ENCODE results near the gene ATP11A. TPM values are rescaled to one million over a fixed set of nuclear protein-coding genes. Genes with fewer than 3 reads are reported as not detected.

The ATP11A gene
- total RNA-seq, 2 donors from 2014 or later, result 15.8 to 19.6 TPM

DNA sequence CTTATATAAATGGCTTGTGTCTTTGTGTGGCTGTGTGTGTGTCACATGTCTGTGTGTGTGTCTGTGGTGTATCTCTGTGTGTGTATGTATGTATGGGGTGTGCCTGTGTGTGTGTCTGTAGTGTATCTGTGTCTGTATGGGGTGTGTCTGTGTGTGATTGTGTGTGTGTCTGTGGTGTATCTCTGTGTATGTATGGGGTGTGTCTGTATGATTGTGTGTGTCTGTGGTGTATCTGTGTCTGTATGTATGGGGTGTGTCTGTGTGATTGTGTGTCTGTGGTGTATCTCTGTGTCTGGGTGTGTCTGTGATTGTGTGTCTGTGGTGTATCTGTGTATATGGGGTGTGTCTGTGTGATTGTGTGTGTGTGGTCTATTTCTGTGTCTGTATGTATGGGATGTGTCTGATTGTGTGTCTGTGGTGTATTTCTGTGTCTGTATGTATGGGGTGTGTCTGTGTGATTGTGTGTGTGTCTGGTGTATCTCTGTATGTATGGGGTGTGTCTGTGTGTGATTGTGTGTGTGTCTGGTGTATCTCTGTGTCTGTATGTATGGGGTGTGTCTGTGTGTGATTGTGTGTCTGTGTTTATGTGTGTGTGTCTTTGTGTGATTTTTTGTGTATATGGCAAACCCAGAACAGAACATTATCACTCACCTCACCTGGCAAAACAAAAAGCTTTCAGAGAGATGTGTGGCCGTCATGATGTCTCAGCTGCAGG is 223.0 kb downstream of the ATP11A start:
- Histone ChIP-seq H3K36me3 (no peaks in the 10 kb centered on the region), H3K9me3 (no peaks in the 10 kb centered on the region), H3K27me3 (no peaks in the 10 kb centered on the region), H3K9ac (ENCODE audit: low read depth in 2 of 2, low read length in 2 of 2) (no peak overlapping the region), H3K4me3 (no peak overlapping the region), H3K27ac (no peak overlapping the region), H3K4me1 (no peaks in the 10 kb centered on the region)
- intact Hi-C loops (cut with DNase I), result no loop called here
- no peak for DNase-seq
- TF ChIP-seq, protein P1, sequence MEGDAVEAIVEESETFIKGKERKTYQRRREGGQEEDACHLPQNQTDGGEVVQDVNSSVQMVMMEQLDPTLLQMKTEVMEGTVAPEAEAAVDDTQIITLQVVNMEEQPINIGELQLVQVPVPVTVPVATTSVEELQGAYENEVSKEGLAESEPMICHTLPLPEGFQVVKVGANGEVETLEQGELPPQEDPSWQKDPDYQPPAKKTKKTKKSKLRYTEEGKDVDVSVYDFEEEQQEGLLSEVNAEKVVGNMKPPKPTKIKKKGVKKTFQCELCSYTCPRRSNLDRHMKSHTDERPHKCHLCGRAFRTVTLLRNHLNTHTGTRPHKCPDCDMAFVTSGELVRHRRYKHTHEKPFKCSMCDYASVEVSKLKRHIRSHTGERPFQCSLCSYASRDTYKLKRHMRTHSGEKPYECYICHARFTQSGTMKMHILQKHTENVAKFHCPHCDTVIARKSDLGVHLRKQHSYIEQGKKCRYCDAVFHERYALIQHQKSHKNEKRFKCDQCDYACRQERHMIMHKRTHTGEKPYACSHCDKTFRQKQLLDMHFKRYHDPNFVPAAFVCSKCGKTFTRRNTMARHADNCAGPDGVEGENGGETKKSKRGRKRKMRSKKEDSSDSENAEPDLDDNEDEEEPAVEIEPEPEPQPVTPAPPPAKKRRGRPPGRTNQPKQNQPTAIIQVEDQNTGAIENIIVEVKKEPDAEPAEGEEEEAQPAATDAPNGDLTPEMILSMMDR (IDR thresholded peaks at IDR 0.05), result no peak

GRCh38 chr13:112916296-112916695 is 226.5 kb downstream of the ATP11A start:
- DNase-seq, result no peak
- Histone ChIP-seq H3K27me3 (no peaks in the 10 kb centered on the region), H3K27ac (no peak overlapping the region), H3K9ac (ENCODE audit: low read depth in 2 of 2, low read length in 2 of 2) (no peak overlapping the region), H3K36me3 (no peaks in the 10 kb centered on the region), H3K4me1 (no peaks in the 10 kb centered on the region), H3K9me3 (no peaks in the 10 kb centered on the region), H3K4me3 (no peak overlapping the region)
- TF ChIP-seq, protein P1 (IDR thresholded peaks at IDR 0.05), result no peak
- intact Hi-C loops (cut with DNase I), result no loop called here

DNA sequence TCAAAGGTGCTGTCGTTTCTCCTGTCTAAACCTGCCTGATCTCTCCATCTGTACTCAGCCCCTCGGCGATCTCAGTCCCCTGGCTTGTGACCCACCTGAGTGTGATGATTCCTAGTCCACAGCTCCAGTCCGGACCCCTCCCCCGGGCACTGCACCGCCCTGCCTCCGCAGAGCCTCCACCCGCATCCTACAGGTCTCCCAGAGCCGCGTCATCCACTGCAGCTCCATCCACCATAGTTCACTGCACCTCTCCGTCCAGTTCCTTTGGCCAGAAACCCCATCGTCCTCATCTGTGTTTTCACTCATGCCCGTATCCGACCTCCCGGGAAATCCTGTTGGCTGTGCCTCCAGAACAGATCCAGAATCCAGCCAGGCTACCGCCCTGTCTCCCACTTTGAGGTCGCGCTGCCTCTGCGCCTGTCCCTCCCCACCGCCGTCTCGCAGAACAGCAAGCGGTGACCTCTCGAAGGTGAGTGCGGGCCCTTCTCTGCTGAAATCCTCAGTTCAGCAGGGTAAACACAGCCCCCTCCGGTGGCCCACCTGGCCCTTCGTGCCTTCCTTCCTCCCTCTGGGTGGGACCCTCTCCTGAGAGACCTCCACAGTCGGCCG is 227.3 kb downstream of the ATP11A start:
- intact Hi-C loops (cut with DNase I), result no loop called here
- Histone ChIP-seq H3K36me3 (no peaks in the 10 kb centered on the region), H3K9me3 (no peaks in the 10 kb centered on the region), H3K4me1 (no peaks in the 10 kb centered on the region), H3K27me3 (no peaks in the 10 kb centered on the region), H3K4me3 (no peak overlapping the region), H3K27ac (no peak overlapping the region), H3K9ac (ENCODE audit: low read depth in 2 of 2, low read length in 2 of 2) (no peak overlapping the region)
- TF ChIP-seq, protein P1 (IDR thresholded peaks at IDR 0.05), result no peak
- DNase-seq, result no peak

GRCh38 chr13:112917737-112918136 is 227.9 kb downstream of the ATP11A start:
- Histone ChIP-seq H3K27ac (no peak overlapping the region), H3K4me1 (no peaks in the 10 kb centered on the region), H3K27me3 (no peaks in the 10 kb centered on the region), H3K36me3 (no peaks in the 10 kb centered on the region), H3K9ac (ENCODE audit: low read depth in 2 of 2, low read length in 2 of 2) (no peak overlapping the region), H3K9me3 (no peaks in the 10 kb centered on the region), H3K4me3 (no peak overlapping the region)
- no peak for DNase-seq
- TF ChIP-seq, protein P1 (IDR thresholded peaks at IDR 0.05), result no peak
- intact Hi-C loops (cut with DNase I), result no loop called here

DNA sequence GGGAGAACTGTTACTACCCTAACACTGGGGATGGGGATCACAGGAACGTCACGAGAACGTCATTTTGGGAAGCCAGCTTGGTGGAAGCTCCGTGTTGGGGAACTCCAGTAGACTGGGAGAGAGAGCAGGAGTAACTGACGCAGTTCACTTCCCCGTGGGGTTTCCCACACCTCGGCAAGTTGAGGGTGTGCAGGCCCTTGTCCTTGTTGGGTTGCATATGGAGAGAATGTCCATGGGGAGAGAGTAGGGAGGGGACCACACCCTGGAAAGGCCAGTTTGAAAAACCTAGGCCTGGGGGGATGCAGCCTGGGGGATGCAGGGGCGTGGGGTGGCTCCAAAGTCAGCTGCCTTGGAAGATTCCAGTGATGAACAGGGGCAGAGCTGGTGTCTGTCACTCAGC is 228.4 kb downstream of the ATP11A start:
- Histone ChIP-seq H3K27me3 (no peaks in the 10 kb centered on the region), H3K9ac (ENCODE audit: low read depth in 2 of 2, low read length in 2 of 2) (no peak overlapping the region), H3K4me1 (no peaks in the 10 kb centered on the region), H3K9me3 (no peaks in the 10 kb centered on the region), H3K36me3 (no peaks in the 10 kb centered on the region), H3K4me3 (no peak overlapping the region), H3K27ac (no peak overlapping the region)
- intact Hi-C loops (cut with DNase I), result no loop called here
- TF ChIP-seq, protein P1 (IDR thresholded peaks at IDR 0.05), result no peak
- DNase-seq, result no peak

Measured in colonic mucosa (tissue), 4 donors.